GM13977 (cell line): Measurements from ENCODE around the gene DLGAP4.

Experiments
- DNase-seq: peaks from one replicate; pipeline ENCODE4 v3.0.0; 2012; ENCODE audit warnings: low spot score
- CTCF ChIP-seq: IDR thresholded peaks from 2 replicates; pipeline ENCODE4 v1.5.1; 2012; ENCODE audit warnings: mild to moderate bottlenecking, control low read depth; ENCODE audit not compliant: insufficient read depth; ENCODE audit errors: extremely low read depth, missing control alignments
- in situ Hi-C: fragments of 300-500 bp; cut with MboI; formaldehyde crosslinking; loops from one replicate; pipeline ENCODE4 v1.12.0; 2022; ENCODE audit warnings: low sequenced_read_pairs, low pct_unique_long_range_greater_than_20kb, mixed read lengths, inconsistent platforms; ENCODE audit not compliant: unreplicated experiment

Gene DLGAP4

GRCh38 chr20:36361406-36361805 is 55.3 kb downstream of the DLGAP4 start:
- DNase-seq, result no peak
- in situ Hi-C loops, result no loop called here
- TF ChIP-seq CTCF, result no peak

- no peak for TF ChIP-seq CTCF
- in situ Hi-C loops, result no loop called here
- no peak for DNase-seq
These were observed 56.1 kb downstream of the DLGAP4 start for GRCh38 chr20:36362261-36362660.

GRCh38 chr20:36362978-36363713 is 57.0 kb downstream of the DLGAP4 start:
- TF ChIP-seq CTCF, result no peak
- in situ Hi-C loops, result no loop called here
- no peak for DNase-seq

GRCh38 chr20:36364506-36364905 is 58.4 kb downstream of the DLGAP4 start:
- in situ Hi-C loops, result no loop called here
- no peak for TF ChIP-seq CTCF
- no peak for DNase-seq

- no peak for DNase-seq
- TF ChIP-seq CTCF, result no peak
- in situ Hi-C loops, result no loop called here
These were observed 60.7 kb downstream of the DLGAP4 start for GRCh38 chr20:36366623-36367369.

GRCh38 chr20:36367370-36367745 is 61.2 kb downstream of the DLGAP4 start:
- in situ Hi-C loops, result no loop called here
- DNase-seq, result no peak
- TF ChIP-seq CTCF, result no peak
